GM12878 (cell line): Measurements from ENCODE around the gene NDRG4. TPM values are rescaled to one million over a fixed set of nuclear protein-coding genes. Genes with fewer than 3 reads are reported as not detected.

Experiments used
- ATF3 ChIP-seq: IDR thresholded peaks from 2 replicates; pipeline ENCODE4 v1.6.1; 2011; ENCODE audit warnings: low read depth, mild to moderate bottlenecking, low read length, moderate library complexity, borderline replicate concordance; ENCODE audit errors: extremely low read depth
- BACH1 ChIP-seq: fragments of 450-650 bp; IDR thresholded peaks from 2 replicates; pipeline ENCODE4 v1.6.1; 2017; ENCODE audit warnings: mild to moderate bottlenecking, borderline replicate concordance
- CEBPB ChIP-seq, 2 experiments: fragments of 150-350 bp in 1 of 2; IDR thresholded peaks; 2 replicates each; pipeline ENCODE4 v1.6.1; 2012 to 2014; ENCODE audit warnings: low read depth in 2 of 2, low read length in 2 of 2, borderline replicate concordance in 1 of 2, inconsistent platforms in 1 of 2
- CHD4 ChIP-seq: fragments of 200-600 bp; sonication (generic); IDR thresholded peaks from 2 replicates; pipeline ENCODE4 v1.6.1; 2016; ENCODE audit warnings: mild to moderate bottlenecking
- CTCF ChIP-seq, 3 experiments: IDR thresholded peaks in 2 of 3; conservative IDR thresholded peaks in 1 of 3; 2 replicates each; pipeline ENCODE4 v1.5.1; 2011; ENCODE audit warnings: low read depth in 3 of 3, low read length in 3 of 3, mild to moderate bottlenecking in 3 of 3, control low read depth in 2 of 3, moderate library complexity in 2 of 3, inconsistent platforms in 1 of 3, mixed read lengths in 1 of 3; ENCODE audit not compliant: control insufficient read depth in 2 of 3, insufficient read depth in 1 of 3; ENCODE audit errors: extremely low read depth in 1 of 3
- DPF2 ChIP-seq: fragments of 450-650 bp; IDR thresholded peaks from 2 replicates; pipeline ENCODE4 v1.6.1; 2017; ENCODE audit warnings: mild to moderate bottlenecking
- EGR1 ChIP-seq, 2 experiments: IDR thresholded peaks; 1 replicate in 1 of 2; 2 replicates in 1 of 2; pipeline ENCODE4 v1.6.1; 2011 to 2012; ENCODE audit warnings: low read depth in 2 of 2, low read length in 2 of 2, borderline replicate concordance in 1 of 2, mild to moderate bottlenecking in 1 of 2, moderate library complexity in 1 of 2
- ETV6 ChIP-seq, 2 experiments: fragments of 450-650 bp in 1 of 2; IDR thresholded peaks in 1 of 2; conservative IDR thresholded peaks in 1 of 2; 2 replicates each; pipeline ENCODE4 v1.6.1; 2014; ENCODE audit warnings: antibody characterized with exemption in 1 of 2, borderline replicate concordance in 1 of 2, low read depth in 1 of 2, mild to moderate bottlenecking in 1 of 2, moderate library complexity in 1 of 2
- IRF4 ChIP-seq: IDR thresholded peaks from 2 replicates; pipeline ENCODE4 v1.6.1; 2011; ENCODE audit warnings: low read depth, low read length
- LARP7 ChIP-seq: fragments of 450-650 bp; IDR thresholded peaks from 2 replicates; pipeline ENCODE4 v1.6.1; 2017; ENCODE audit warnings: mild to moderate bottlenecking
- MEF2A ChIP-seq: IDR thresholded peaks from 2 replicates; pipeline ENCODE4 v1.6.1; 2011; ENCODE audit warnings: low read depth, mild to moderate bottlenecking, low read length, moderate library complexity; ENCODE audit not compliant: insufficient read depth
- MTA2 ChIP-seq: fragments of 450-650 bp; IDR thresholded peaks from 2 replicates; pipeline ENCODE4 v1.6.1; 2016; ENCODE audit warnings: low read depth, mild to moderate bottlenecking, moderate library complexity
- MYC ChIP-seq: IDR thresholded peaks from 2 replicates; pipeline ENCODE4 v1.6.1; 2011; ENCODE audit warnings: mild to moderate bottlenecking, low read length, moderate library complexity, inconsistent platforms; ENCODE audit not compliant: insufficient read depth, insufficient replicate concordance, insufficient read length, severe bottlenecking
- NFXL1 ChIP-seq: fragments of 450-650 bp; IDR thresholded peaks from 2 replicates; pipeline ENCODE4 v1.6.1; 2017; ENCODE audit warnings: antibody characterized with exemption, mild to moderate bottlenecking, borderline replicate concordance
- PBX3 ChIP-seq: IDR thresholded peaks from 2 replicates; pipeline ENCODE4 v1.6.1; 2011; ENCODE audit warnings: mild to moderate bottlenecking, low read depth, low read length, moderate library complexity; ENCODE audit not compliant: insufficient replicate concordance
- POLR2A ChIP-seq: IDR thresholded peaks from 2 replicates; pipeline ENCODE4 v1.6.1; 2011; ENCODE audit warnings: low read depth, mild to moderate bottlenecking, low read length
- POLR2AphosphoS5 ChIP-seq: IDR thresholded peaks from 2 replicates; pipeline ENCODE4 v1.6.1; 2011; ENCODE audit warnings: mild to moderate bottlenecking, low read length, inconsistent platforms
- RB1 ChIP-seq: fragments of 450-650 bp; formaldehyde crosslinking; IDR thresholded peaks from 2 replicates; pipeline ENCODE4 v1.6.1; 2017; ENCODE audit warnings: mild to moderate bottlenecking, borderline replicate concordance
- RBBP5 ChIP-seq: fragments of 200-600 bp; sonication (generic); conservative IDR thresholded peaks from 2 replicates; pipeline ENCODE4 v1.6.1; 2016
- SIN3A ChIP-seq: IDR thresholded peaks from 2 replicates; pipeline ENCODE4 v1.6.1; 2012; ENCODE audit warnings: low read depth, low read length, improper control_type of control experiment
- SIX5 ChIP-seq: IDR thresholded peaks from 2 replicates; pipeline ENCODE4 v1.6.1; 2011; ENCODE audit warnings: mild to moderate bottlenecking, low read depth, low read length, moderate library complexity; ENCODE audit not compliant: severe bottlenecking
- SMC3 ChIP-seq: IDR thresholded peaks from 2 replicates; pipeline ENCODE4 v1.6.1; 2011; ENCODE audit warnings: low read length, improper control_type of control experiment, borderline replicate concordance
- SREBF2 ChIP-seq: IDR thresholded peaks from 2 replicates; pipeline ENCODE4 v1.6.1; 2012; ENCODE audit warnings: mild to moderate bottlenecking, low read length
- SUPT20H ChIP-seq: IDR thresholded peaks from 2 replicates; pipeline ENCODE4 v1.6.1; 2011; ENCODE audit warnings: low read depth, mild to moderate bottlenecking, low read length, moderate library complexity, borderline replicate concordance; ENCODE audit not compliant: control insufficient read depth
- TAF1 ChIP-seq: IDR thresholded peaks from 2 replicates; pipeline ENCODE4 v1.6.1; 2011; ENCODE audit warnings: mild to moderate bottlenecking, low read depth, low read length, borderline replicate concordance
- ZBED1 ChIP-seq: IDR thresholded peaks from 2 replicates; pipeline ENCODE4 v1.6.1; 2016; ENCODE audit warnings: borderline replicate concordance
- ZNF274 ChIP-seq: IDR thresholded peaks from one replicate; pipeline ENCODE4 v1.8.0; 2011; ENCODE audit not compliant: insufficient read length, insufficient read depth
- ZNF384 ChIP-seq: IDR thresholded peaks from 2 replicates; pipeline ENCODE4 v1.6.1; 2012; ENCODE audit warnings: low read depth, mild to moderate bottlenecking, low read length, improper control_type of control experiment, borderline replicate concordance
- ZSCAN29 ChIP-seq: fragments of 450-650 bp; IDR thresholded peaks from 2 replicates; pipeline ENCODE4 v1.6.1; 2017; ENCODE audit warnings: mild to moderate bottlenecking, moderate library complexity
- polyA plus RNA-seq, 11 experiments: library from polyadenylated mRNA; depleted of rRNA in 4 of 11; unstranded in 6 of 11; stranded (reverse) in 5 of 11; fragments of >200 nt; fragmentation: Nextera tagmentation in 4 of 11; fragmentation: Illumina TruSeq in 1 of 11; extraction: Ambion mirVana in 4 of 11; extraction: Trizol in 1 of 11; gene quantifications; 1 replicate in 1 of 11; 2 replicates in 10 of 11; pipeline versions ENCODE4 v1.2.1 to v1.2.3, GENCODE V29; 2011 to 2016; ENCODE audit warnings: inconsistent platforms in 2 of 11, missing spikeins in 2 of 11, low read depth in 1 of 11
- total RNA-seq, 4 experiments: library from RNA; depleted of rRNA in 3 of 4; stranded (reverse); fragments of >200 nt in 3 of 4; fragmentation: Illumina TruSeq in 1 of 4; extraction: Trizol in 1 of 4; gene quantifications; 2 replicates each; pipeline versions ENCODE4 v1.2.1 to v1.2.3, GENCODE V29; 2013 to 2021

NDRG4 gene
- total and polyA plus RNA-seq, 10 of the 15 experiments (the other 5 are each of a cell fraction or from before 2014, with no cell fraction given): 0.33 to 3.8 (median 2.5) TPM

DNA sequence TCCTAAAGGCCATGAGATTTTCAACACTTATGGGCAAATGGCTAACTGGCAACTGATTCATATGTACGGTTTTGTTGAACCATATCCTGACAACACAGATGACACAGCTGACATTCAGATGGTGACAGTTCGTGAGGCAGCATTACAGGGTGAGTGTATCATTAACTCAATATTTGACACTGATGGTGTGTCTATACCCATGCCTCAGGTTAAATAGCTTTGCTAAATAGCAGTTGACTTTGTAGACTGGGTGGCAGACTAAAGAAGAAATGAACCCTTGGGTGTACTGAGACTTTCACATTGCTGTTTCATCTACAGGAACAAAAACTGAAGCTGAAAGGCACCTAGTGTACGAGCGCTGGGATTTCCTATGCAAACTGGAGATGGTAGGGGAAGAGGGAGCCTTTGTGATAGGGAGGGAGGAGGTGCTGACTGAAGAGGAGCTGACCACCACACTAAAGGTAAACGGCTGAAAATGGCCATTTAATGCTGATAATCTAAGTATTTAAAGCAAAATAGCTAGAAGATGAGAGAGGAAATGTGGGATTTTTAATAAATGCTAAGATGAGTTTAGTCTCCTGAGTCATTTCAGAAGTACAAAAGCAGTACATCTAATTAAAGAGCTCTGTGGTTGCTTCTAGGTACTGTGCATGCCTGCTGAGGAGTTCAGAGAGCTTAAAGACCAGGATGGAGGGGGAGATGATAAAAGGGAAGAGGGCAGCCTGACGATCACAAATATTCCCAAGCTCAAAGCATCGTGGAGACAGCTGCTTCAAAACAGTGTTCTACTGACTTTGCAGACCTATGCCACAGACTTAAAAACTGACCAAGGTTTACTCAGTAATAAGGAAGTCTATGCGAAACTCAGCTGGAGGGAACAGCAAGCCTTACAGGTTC lies 18.4 kb downstream of the NDRG4 start (continued):
- no peak for TF ChIP-seq SUPT20H
- 0 out of 2 replicates have a peak, but pooled peaks have one; percentile 49 for TF ChIP-seq DPF2
- TF ChIP-seq TAF1: no peak
- no peak for TF ChIP-seq CEBPB (IDR thresholded peaks at IDR 0.05; ENCODE audit: borderline replicate concordance in 1 of 2, low read depth in 2 of 2, low read length in 2 of 2)
- TF ChIP-seq BACH1: no peak
- TF ChIP-seq CTCF (IDR thresholded peaks at IDR 0.05 in 2 of 3, conservative IDR thresholded peaks at IDR 0.05 in 1 of 3; ENCODE audit: control insufficient read depth in 2 of 3, extremely low read depth in 1 of 3, insufficient read depth in 1 of 3, low read depth in 3 of 3, low read length in 3 of 3): no peak
- peak; percentile 45; the same call in 1 of the 2 replicates for TF ChIP-seq POLR2AphosphoS5
- TF ChIP-seq LARP7: no peak
- peak; percentile 86 for TF ChIP-seq MEF2A
- no peak for TF ChIP-seq ETV6 (conservative IDR thresholded peaks at IDR 0.05 in 1 of 2, IDR thresholded peaks at IDR 0.05 in 1 of 2; ENCODE audit: borderline replicate concordance in 1 of 2, low read depth in 1 of 2)
- no peak for TF ChIP-seq RBBP5
- peak; percentile 92 for TF ChIP-seq MTA2
- TF ChIP-seq SIN3A: no peak
- TF ChIP-seq PBX3: no peak
- no peak for TF ChIP-seq SMC3
- TF ChIP-seq POLR2A: no peak; the same call in 1 of the 2 replicates
- no peak for TF ChIP-seq SREBF2
- TF ChIP-seq IRF4: peak; percentile 91
- TF ChIP-seq ZSCAN29: no peak
- no peak for TF ChIP-seq ATF3
- no peak for TF ChIP-seq RB1
- TF ChIP-seq MYC: no peak
- no peak for TF ChIP-seq CHD4
- TF ChIP-seq EGR1 (IDR thresholded peaks at IDR 0.05; ENCODE audit: borderline replicate concordance in 1 of 2, low read depth in 2 of 2, low read length in 2 of 2): no peak
- TF ChIP-seq ZNF274: no peak
- peak; percentile 30; the same call in 1 of the 2 replicates for TF ChIP-seq ZBED1
- no peak for TF ChIP-seq ZNF384
- no peak for TF ChIP-seq NFXL1
- no peak for TF ChIP-seq SIX5
